HL-60/S4 (cell line): ENCODE data around the gene USP5.
"Not testable (repeated sequence)": the region's sequence is repeated elsewhere in the genome, so short reads cannot be mapped to it uniquely, and the experiment has no call there.

ENCODE experiments used
- in situ Hi-C: fragments of 300-500 bp; cut with MboI; formaldehyde crosslinking; loops from 2 replicates; pipeline ENCODE4 v1.14.3; 2022; ENCODE audit warnings: low sequenced_read_pairs

USP5 gene

GRCh38 chr12:6863033-6863432 is 11.1 kb downstream of the USP5 start:
- in situ Hi-C loops = no loop called here

GRCh38 chr12:6863586-6864321 is 11.8 kb downstream of the USP5 start:
- in situ Hi-C loops = no loop called here

GRCh38 chr12:6865307-6865706 is 13.4 kb downstream of the USP5 start:
- in situ Hi-C loops = not testable (repeated sequence)

GRCh38 chr12:6866163-6866919 is 14.4 kb downstream of the USP5 start:
- in situ Hi-C loops = no loop called here

GRCh38 chr12:6866920-6867412 is 15.0 kb downstream of the USP5 start:
- in situ Hi-C loops = no loop called here

GRCh38 chr12:6867413-6868210 is 15.7 kb downstream of the USP5 start, which contains the start of gene TPI1:
Gene TPI1 (plus strand): TSS chr12:6867531. CDS start chr12:6867567, 36 bp downstream.
- in situ Hi-C loops = no loop called here

- in situ Hi-C loops = no loop called here
Observed at GRCh38 chr12:6868211-6869048, 16.5 kb downstream of the USP5 start.

GRCh38 chr12:6869049-6870021 is 17.4 kb downstream of the USP5 start:
- in situ Hi-C loops = no loop called here

- in situ Hi-C loops = not testable (repeated sequence)
Observed at GRCh38 chr12:6870304-6870703, 18.4 kb downstream of the USP5 start.

GRCh38 chr12:6871052-6871957 is 19.4 kb downstream of the USP5 start:
- in situ Hi-C loops = no loop called here

- in situ Hi-C loops = no loop called here
Observed at GRCh38 chr12:6872073-6873048, 20.4 kb downstream of the USP5 start.

- in situ Hi-C loops = no loop called here
Observed at GRCh38 chr12:6873094-6874014, 21.4 kb downstream of the USP5 start, which contains the start of gene SPSB2. Gene SPSB2 (minus strand): TSS chr12:6873303. CDS start chr12:6872901, 402 bp downstream.

- in situ Hi-C loops = not testable (repeated sequence)
Observed at GRCh38 chr12:6874015-6874368, 22.0 kb downstream of the USP5 start.

- in situ Hi-C loops = not testable (repeated sequence)
Observed at GRCh38 chr12:6879824-6880223, 27.9 kb downstream of the USP5 start.

GRCh38 chr12:6883252-6883651 is 31.3 kb downstream of the USP5 start:
- in situ Hi-C loops = no loop called here

- in situ Hi-C loops = no loop called here
Observed at GRCh38 chr12:6883683-6884082, 31.7 kb downstream of the USP5 start.
